ENCODE data around the gene SRPK2.

The SRPK2 gene

DNA sequence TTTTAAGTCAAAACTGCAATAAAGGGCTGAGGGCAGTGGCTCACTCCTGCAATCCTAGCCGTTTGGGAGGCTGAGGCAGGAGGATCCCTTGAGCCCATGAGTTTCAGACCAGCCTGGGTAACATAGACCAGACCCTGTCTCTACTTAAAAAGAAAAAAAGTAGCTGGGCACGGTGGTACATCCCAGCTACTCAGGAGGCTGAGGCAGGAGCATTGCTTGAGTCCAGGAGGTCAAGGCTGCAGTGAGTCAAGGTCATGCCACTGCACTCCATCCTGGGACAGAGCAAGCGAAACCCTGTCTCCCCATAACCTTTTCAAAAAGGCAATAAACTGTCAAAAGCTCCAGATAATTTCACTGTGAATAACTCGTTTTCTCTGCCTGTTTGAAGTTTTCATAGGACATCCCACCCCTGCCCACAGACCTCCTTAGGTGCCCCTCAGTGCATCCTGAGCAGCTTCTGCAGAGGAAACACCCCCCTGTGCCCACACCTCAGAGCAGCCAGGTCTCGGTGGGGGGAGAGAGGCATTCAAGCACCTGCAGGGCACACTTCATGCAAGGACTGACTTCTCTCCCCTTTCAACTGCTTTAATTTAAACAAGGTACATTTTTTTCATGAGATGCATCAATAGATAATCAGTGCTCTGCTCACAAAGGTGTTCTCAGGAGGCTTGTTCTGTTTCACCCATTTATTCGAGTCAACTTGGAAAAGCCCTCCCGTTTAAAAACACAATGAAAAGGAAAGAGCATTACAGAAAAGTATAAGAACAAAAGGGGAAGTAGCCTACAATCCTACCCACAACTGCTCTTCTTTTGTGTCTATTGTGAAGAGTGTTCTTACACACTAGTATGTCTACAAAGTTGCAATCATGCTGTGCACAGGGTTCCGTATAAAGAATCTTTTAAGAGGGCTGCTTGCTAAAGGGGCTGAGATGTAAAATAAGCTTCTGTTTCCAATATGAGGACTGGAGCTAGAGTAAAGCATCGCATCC is 269.8 kb downstream of the SRPK2 start:
- Histone ChIP-seq H3K27ac (no peak overlapping the region), H3K27me3 (no peaks in the 10 kb centered on the region), H3K4me1 (ENCODE audit: control insufficient read depth in 1 of 2, insufficient read depth in 1 of 2, low read depth in 1 of 2, low read length in 1 of 2) (no peaks in the 10 kb centered on the region), H3K4me3 (ENCODE audit: low read depth in 1 of 2, low read length in 1 of 2) (no peak overlapping the region), H3K9me3 (no peaks in the 10 kb centered on the region), H3K36me3 (peaks cover 81% of the 10 kb centered on the region)
- TF ChIP-seq, protein P1, sequence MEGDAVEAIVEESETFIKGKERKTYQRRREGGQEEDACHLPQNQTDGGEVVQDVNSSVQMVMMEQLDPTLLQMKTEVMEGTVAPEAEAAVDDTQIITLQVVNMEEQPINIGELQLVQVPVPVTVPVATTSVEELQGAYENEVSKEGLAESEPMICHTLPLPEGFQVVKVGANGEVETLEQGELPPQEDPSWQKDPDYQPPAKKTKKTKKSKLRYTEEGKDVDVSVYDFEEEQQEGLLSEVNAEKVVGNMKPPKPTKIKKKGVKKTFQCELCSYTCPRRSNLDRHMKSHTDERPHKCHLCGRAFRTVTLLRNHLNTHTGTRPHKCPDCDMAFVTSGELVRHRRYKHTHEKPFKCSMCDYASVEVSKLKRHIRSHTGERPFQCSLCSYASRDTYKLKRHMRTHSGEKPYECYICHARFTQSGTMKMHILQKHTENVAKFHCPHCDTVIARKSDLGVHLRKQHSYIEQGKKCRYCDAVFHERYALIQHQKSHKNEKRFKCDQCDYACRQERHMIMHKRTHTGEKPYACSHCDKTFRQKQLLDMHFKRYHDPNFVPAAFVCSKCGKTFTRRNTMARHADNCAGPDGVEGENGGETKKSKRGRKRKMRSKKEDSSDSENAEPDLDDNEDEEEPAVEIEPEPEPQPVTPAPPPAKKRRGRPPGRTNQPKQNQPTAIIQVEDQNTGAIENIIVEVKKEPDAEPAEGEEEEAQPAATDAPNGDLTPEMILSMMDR (IDR thresholded peaks at IDR 0.05), result no peak

DNA sequence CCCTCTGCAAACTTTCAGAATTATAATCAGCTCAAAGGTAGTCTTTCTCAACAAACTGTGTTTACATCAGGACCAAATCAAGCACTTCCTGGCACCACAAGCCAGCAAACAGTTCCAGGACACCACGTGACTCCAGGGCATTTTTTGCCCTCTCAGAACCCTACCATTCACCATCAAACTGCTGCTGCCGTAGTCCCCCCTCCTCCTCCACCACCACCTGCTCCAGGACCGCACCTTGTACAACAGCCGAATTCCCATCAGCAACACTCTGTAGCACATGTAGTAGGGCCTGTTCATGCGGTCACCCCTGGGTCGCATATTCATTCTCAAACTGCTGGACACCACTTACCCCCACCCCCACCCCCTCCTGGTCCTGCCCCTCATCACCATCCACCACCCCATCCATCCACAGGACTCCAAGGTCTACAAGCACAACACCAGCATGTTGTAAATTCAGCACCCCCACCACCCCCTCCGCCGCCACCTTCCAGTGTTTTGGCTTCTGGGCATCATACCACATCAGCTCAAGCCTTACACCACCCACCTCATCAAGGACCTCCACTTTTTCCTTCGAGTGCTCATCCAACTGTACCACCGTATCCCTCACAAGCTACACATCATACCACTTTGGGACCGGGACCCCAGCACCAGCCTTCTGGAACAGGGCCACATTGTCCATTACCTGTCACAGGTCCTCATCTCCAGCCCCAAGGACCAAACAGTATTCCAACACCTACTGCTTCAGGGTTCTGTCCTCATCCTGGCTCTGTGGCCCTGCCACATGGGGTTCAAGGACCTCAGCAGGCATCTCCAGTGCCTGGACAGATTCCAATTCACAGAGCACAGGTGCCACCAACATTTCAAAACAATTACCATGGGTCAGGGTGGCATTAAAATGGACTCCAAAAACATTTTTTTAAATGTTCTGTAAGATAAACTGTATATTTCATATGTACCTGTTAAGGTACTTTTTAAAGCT is 276.0 kb downstream of the SRPK2 start:
- no peaks in the 10 kb centered on the region for H3K27me3 ChIP-seq
- H3K4me3 ChIP-seq (ENCODE audit: low read depth in 1 of 2, low read length in 1 of 2), result no peak overlapping the region
- no peaks in the 10 kb centered on the region for H3K9me3 ChIP-seq
- TF ChIP-seq, protein P1 (IDR thresholded peaks at IDR 0.05), result no peak
- H3K27ac ChIP-seq, result peak overlapping the region; percentile 62
- peaks cover 100% of the 10 kb centered on the region for H3K36me3 ChIP-seq
- no peaks in the 10 kb centered on the region for H3K4me1 ChIP-seq (ENCODE audit: control insufficient read depth in 1 of 2, insufficient read depth in 1 of 2, low read depth in 1 of 2, low read length in 1 of 2)

DNA sequence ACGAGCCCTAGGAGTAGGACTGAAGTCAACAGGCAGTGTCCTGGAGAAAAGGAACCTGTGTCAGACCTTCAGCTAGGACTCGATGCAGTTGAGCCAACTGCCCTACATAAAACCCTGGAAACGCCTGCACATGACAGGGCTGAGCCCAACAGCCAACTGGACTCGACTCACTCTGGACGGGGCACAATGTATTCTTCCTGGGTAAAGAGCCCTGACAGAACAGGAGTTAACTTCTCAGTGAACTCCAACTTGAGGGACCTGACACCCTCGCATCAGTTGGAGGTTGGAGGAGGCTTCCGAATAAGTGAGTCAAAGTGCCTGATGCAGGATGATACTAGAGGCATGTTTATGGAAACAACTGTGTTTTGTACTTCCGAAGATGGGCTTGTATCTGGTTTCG is 281.3 kb downstream of the SRPK2 start:
- TF ChIP-seq, protein P1 (IDR thresholded peaks at IDR 0.05), result no peak
- Histone ChIP-seq H3K27ac (no peak overlapping the region), H3K4me3 (ENCODE audit: low read depth in 1 of 2, low read length in 1 of 2) (no peak overlapping the region), H3K9me3 (no peaks in the 10 kb centered on the region), H3K27me3 (no peaks in the 10 kb centered on the region), H3K36me3 (peaks cover 99% of the 10 kb centered on the region), H3K4me1 (ENCODE audit: control insufficient read depth in 1 of 2, insufficient read depth in 1 of 2, low read depth in 1 of 2, low read length in 1 of 2) (no peaks in the 10 kb centered on the region)

DNA sequence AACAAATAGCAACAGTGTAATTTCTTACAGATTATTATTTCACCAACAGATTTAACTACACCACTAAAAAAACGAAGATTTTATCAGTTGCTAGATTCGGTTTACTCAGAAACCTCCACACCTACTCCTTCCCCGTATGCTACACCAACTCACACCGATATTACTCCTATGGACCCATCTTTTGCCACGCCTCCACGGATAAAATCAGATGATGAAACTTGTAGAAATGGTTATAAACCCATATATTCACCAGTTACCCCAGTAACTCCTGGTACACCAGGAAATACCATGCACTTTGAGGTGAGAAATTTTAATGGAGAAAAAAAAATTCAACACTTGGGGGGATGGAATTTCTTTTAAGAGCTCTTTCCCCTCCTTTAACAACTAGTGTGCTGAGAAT is 282.2 kb downstream of the SRPK2 start:
- peak overlapping the region; percentile 11 for H3K27ac ChIP-seq

DNA sequence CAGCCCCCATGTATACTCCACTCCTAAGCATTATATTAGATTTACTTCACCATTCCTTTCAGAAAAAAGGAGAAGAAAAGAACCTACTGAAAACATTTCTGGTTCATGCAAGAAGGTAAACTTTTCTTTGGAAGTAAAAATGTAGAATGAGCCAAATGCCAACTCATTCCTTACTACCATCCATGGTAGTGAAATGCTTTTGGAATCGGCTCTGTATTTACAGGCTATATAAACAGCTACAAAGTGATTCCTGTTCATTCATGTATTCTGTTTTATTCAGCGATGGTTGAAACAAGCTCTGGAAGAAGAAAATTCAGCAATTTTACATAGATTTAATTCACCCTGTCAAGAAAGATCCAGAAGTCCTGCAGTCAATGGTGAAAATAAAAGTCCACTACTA is 283.1 kb downstream of the SRPK2 start:
- Histone ChIP-seq H3K27ac (peak overlapping the region; percentile 11), H3K9me3 (no peaks in the 10 kb centered on the region), H3K4me1 (ENCODE audit: control insufficient read depth in 1 of 2, insufficient read depth in 1 of 2, low read depth in 1 of 2, low read length in 1 of 2) (no peaks in the 10 kb centered on the region), H3K4me3 (ENCODE audit: low read depth in 1 of 2, low read length in 1 of 2) (no peak overlapping the region), H3K36me3 (peaks cover 99% of the 10 kb centered on the region), H3K27me3 (no peaks in the 10 kb centered on the region)
- TF ChIP-seq, protein P1 (IDR thresholded peaks at IDR 0.05), result no peak

More for the DNA sequence above, 282.2 kb downstream of the SRPK2 start:
- Histone ChIP-seq H3K27me3 (no peaks in the 10 kb centered on the region), H3K4me3 (ENCODE audit: low read depth in 1 of 2, low read length in 1 of 2) (no peak overlapping the region), H3K36me3 (peaks cover 99% of the 10 kb centered on the region), H3K9me3 (no peaks in the 10 kb centered on the region), H3K4me1 (ENCODE audit: control insufficient read depth in 1 of 2, insufficient read depth in 1 of 2, low read depth in 1 of 2, low read length in 1 of 2) (no peaks in the 10 kb centered on the region)
- TF ChIP-seq, protein P1 (IDR thresholded peaks at IDR 0.05), result no peak
